Cardiac septum (tissue), 1 donor: ENCODE data around the gene C2CD2L. TPM values are rescaled to one million over a fixed set of nuclear protein-coding genes. Genes with fewer than 3 reads are reported as not detected.
"Not testable (repeated sequence)": the region's sequence is repeated elsewhere in the genome, so short reads cannot be mapped to it uniquely, and the experiment has no call there.

Experiments used
- DNase-seq: peaks from one replicate; pipeline ENCODE4 v3.0.0-alpha.2; 2020; ENCODE audit warnings: low spot score
- intact Hi-C: fragments of 100-400 bp; cut with DNase I; formaldehyde crosslinking; loops from one replicate; pipeline ENCODE4 v1.14.0; 2022
- total RNA-seq: library from RNA; stranded (reverse); fragmentation: NEBNext Ultra II Directional; extraction: Animal tissue kit (Norgen Biotek cat#: 25700); gene quantifications from one replicate; pipeline ENCODE4 v1.2.1, GENCODE V29; 2021
- donor health status: DM: no; HTN: no; CAD: no.

Gene C2CD2L
- total RNA-seq, 1 donor from 2014 or later = 11.8 TPM

DNA sequence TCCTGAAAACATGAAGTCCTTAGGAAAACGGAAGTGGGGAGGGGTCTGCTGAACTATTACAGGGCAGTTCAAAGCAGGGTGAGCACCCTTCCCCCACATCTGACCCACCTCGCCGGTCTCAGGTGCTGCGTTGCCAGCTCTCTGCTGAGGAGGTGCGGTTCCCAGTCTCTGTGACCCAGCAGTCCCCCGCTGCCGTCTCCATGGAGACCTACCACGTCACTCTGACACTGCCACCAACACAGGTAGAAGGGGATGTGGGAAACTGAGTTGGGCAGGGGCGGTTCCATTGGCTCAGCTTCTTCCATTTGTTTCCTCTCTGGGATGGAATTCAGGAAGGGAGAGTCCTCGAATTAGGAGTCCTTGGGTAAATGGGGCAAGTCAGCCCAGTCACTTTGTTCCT, 3.3 kb downstream of the C2CD2L start:
- no peak for DNase-seq
- intact Hi-C loops = no loop called here

DNA sequence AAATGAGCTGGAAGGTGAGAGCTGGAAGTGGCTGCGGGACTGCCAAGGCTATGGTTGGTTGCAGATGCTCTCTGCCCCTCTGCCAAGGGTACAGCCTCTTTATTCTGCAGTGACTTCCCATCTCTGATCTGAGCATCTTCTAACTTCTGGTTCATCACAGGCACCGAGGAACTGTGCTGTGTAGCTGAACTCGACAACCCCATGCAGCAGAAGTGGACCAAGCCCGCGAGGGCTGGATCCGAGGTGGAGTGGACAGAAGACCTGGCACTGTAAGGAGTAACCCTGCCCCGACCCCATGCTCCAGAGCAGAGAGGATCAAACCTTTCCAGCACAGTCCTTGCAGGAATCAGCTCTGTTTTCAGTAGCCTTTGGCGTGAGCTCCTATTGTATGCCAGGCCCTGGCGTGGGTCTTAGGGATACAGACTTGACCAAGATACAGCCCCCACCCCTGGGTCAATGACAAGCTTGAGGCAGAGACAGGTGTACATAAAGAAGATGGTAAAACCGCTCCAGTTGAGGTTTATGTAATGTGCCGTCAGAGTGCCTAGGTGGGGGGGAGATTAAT, 4.3 kb downstream of the C2CD2L start:
- DNase-seq = no peak
- intact Hi-C loops = no loop called here

DNA sequence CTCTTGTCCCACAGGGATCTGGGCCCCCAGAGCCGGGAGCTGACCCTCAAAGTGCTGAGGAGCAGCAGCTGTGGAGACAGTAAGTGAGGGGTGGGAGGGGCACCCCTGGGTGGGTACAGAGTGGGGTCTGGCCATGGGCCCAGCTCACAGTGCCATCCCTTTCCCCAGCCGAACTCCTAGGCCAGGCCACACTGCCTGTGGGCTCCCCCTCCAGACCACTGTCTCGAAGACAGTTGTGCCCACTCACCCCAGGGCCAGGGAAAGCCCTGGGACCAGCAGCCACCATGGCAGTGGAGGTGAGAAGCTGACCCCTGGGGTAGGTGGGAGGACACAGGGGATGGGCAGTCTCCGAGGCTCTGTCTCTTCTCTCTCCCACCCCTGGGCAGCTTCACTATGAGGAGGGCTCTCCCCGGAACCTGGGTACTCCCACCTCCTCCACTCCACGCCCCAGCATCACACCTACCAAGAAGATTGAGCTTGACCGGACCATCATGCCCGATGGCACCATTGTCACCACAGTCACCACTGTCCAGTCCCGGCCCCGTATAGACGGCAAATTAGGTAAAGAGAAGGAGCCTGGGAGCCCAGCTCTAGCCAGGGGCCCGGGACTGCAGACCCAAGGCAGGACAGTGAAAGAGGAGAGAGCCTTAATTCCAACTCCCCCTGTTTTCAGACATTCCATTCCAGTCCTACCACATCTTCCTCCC, 5.3 kb downstream of the C2CD2L start:
- DNase-seq = no peak
- intact Hi-C loops = no loop called here

DNA sequence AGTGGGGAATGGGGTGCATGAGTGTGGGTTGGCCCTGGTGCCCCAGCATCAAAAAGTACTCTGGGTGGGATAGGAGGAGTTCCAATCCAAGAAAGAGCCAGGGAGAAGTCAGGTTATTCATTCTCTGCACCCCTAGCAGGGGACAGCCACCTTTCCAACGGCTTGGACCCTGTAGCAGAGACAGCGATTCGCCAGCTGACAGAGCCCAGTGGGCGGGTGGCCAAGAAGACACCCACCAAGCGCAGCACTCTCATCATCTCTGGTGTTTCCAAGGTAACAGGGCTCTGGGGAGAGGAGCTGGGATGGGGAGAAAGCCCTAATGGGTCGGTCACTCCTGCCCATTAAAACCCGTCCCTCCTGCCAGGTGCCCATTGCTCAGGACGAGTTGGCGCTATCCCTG, 6.6 kb downstream of the C2CD2L start:
- DNase-seq = no peak
- intact Hi-C loops = no loop called here

DNA sequence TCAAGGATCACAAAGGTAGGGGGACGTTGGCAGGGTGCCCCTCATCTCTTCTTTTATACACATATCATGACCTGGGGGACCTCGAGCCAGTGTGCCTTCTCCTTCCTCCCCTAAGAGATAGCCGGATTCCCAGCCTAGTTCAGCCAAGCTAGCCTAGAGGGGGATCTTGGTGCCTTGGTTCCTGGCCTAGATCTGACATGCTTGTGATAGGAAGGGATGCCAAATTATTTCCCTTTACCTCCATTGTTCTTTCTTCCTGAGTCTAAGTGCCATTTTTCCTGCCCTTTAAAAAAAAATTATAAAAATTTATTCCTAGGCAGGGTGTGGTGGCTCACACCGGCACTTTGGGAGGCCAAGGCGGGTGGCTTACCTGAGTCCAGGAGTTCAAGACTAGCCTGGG, 7.2 kb downstream of the C2CD2L start:
- intact Hi-C loops = no loop called here
- DNase-seq = no peak

DNA sequence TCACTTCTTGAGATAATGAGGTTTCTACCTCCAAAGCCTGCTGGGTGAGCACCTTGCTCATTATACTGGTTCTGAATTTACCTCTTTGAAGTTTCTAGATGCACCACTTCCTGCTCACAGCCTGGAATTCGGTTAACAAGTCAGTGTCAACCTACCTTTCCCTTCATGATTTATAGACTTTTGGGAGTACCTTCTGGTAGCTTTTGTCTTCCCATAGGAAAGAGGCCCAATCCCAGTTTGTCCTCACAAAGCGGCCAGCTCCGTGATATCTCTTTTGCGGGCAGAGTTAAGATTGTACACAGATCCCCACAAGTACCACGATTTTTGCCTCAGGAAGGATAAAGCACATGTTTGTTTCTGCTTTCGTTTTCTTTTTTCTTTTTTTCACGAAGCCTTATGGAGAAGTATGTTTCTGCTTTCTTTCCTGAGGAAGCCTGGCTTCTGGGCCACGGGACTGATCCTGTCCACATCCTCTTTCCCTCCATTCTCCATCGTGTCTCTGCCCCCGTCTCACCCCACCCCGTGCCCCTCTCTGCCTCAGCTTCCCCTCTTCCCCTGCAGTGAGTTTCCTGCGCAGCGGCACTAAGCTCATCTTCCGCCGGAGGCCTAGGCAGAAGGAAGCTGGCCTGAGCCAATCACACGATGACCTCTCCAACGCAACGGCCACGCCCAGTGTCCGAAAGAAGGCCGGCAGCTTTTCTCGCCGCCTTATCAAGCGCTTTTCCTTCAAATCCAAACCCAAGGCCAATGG, 8.5 kb downstream of the C2CD2L start:
- intact Hi-C loops = no loop called here
- no peak for DNase-seq

DNA sequence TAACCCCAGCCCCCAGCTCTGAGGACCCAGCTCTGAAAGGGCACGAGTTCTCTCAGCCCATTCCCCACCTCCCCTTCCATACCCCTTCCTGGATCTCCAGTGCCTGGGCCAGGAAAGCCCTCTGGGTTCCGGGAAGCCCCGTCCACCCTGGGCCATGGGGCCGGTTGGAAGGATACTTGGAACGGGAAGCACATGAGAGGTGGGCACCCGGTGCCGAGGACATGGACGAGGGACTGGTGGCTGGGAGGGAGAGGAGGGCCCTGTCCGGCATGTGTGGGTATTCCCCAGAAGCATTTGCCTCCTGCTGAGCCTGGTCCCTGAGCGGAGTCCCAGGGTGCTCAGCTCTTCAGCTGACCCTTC, 9.1 kb downstream of the C2CD2L start:
- no peak for DNase-seq
- intact Hi-C loops = no loop called here

DNA sequence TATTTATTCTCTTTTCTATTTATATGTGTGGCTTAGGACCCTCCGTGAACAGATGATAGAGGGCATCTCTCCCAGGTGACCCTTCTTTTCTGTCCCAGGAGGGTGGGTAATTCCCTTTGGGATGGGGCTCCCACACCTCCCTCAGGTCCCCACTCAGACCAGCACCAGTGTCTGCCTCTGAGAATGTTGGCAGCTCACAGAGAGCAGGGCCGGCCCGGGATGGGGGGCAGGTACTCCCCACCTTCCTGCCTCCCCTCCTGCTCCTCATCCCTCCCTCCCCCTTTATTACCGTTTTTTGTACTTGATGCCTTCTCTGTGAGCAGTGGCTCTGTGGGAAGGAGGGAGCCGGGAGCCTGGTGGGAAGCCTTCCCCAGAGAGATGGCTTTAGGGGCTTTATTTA, 9.5 kb downstream of the C2CD2L start:
- DNase-seq = no peak
- intact Hi-C loops = no loop called here

DNA sequence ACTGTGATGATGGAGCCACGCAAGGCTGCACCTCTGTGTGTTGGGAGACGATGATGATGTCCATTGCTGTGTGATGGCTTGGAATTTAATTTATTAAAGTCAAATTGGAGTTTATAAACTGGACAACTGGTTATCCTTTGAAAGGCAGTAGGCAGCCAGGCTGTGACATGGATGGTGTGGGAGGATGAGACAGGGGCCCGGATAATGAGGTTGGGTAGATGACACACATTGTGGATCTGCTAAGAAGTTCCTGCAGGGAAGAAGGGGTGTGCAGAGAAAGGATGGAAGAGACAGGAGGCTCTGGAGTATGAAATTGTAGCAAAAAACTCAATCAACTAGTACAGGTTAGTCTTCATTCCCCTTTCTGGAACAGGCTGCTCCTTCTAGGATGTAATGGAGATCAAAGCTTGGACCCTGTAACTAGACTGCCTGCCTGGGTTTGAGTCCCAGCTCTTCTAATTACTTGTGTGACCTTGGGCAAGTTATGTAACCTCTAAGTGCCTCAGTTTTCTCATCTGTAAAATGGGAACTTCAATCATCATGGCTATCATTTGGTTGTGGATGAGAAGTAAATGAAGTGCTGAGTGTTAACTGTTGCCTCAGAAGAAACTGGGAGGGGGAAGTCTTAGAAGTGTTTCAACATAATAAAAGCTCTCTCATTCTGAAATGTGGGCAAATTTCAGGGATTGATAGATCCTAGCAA, 10.0 kb downstream of the C2CD2L start:
- intact Hi-C loops = no loop called here
- DNase-seq = no peak

DNA sequence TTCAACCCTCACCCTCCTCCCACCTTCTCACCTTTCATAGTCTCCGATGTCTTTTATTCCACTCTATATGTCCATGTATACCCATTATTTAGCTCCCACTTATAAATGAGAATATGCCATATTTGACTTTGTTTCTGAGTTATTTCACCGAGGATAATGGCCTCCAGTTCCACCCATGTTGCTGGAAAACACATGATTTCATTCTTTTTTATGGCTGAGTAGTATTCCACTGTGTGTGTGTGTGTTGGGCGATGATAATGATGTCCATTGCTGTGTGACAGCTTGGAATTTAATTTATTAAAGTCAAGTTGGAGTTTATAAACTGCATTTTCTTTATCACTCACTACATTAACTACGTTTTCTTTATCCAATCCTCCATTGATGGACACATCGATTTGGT, 11.1 kb downstream of the C2CD2L start:
- DNase-seq = no peak
- intact Hi-C loops = no loop called here

DNA sequence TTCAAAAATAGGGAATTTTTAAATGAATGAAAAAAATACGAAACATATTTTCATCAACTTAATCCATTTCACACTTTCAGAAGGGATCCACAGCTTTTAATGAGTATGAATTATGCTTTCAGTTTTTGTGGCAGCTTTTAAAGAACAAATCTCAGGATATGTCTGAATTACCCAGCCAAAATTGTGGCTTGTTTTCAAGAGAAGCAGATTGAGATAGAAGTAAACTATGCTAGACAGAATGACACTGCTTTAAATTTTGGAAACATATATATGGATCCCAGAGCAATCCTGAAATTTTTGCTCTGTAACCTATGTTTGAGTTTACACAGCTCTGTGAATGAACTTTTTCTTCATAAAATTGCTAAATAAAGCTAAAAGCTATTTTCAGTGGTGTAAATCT, 11.8 kb downstream of the C2CD2L start:
- no peak for DNase-seq
- intact Hi-C loops = no loop called here

DNA sequence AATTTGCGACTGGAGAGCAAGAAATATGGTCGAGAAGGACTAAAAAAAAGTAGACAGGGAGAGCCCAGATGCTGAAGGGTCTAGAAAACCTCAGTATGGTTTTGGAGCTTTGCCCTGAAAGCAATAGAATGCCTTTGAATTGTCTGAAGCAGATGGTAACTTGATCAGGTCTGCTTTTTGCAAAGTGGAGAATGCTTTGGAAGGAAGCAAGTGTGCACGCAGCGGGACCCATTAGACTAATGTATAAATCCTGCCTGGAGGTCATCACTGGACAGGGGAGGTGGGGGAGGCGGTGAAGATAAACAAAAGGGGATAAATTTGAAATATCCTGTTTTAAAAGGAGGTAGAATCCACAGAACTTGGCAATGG, 13.5 kb downstream of the C2CD2L start:
- intact Hi-C loops = loop anchor here (2.0 kb wide), 1 partner anchor 18 kb away; no protein-coding TSS in a partner anchor
- no peak for DNase-seq

DNA sequence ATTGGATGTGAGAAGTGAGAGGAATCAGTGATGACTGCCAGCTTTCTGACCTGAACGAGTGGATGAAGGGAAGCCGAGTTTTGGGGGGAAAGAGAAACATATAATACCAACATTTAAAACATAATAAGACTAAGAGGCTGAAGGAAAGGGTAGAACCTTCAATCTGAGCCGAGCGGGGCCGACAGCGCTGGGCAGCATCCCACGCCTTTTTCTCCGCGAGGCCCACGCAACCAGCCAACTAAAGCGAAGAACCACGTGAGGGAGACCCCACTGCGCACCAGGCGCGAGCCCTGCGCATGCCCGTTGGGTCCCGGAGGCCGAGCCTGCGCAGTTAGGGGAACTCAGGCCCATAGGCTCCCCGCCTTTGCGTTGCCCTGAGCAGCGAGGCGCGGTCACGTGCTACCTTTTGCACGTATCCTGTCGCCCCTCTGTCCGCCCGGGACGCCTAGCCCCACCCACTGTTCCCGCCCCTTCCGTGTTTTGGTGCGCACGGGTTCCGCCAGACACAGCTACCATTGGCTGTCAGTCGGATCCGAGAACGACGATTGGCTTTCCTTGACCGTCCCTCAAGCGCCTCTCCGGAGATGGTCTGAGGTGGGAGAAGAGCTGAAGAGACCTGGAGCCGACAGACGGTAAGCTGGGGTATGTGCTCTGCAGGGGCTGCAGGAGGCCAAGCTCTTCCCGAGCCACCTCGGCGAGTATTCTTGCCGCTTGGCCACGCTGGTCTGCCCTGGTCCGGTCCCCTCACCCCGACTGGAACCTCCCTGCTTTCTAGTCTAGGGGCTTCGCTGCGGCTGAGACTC, 14.1 kb downstream of the C2CD2L start, which contains the start of gene HINFP:
HINFP (plus strand) TSS at position 573 of the 803 bp plus-strand sequence. CDS start 5,365 bp downstream, outside the sequence.
- intact Hi-C loops = loop anchor here (2.0 kb wide), 1 partner anchor 18 kb away; no protein-coding TSS in a partner anchor
- DNase-seq = peak; percentile 100

DNA sequence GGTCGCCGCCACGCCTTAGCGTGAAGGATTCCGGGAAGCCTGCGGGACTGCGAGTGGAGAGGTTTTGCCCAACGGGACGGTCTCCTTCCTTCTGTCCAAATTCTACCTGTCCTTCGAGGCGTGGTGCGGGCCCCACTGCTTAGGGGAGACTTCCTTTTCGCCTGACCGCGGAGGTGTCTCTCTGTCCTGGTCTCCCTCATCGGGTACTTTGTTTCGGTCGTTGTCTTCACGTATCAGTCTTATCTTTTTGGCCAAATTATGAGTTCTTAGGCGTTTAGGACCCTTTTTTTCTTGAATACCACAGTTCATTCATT, 14.6 kb downstream of the C2CD2L start:
- no peak for DNase-seq
- intact Hi-C loops = loop anchor here (2.0 kb wide), 1 partner anchor 19 kb away; no protein-coding TSS in a partner anchor

DNA sequence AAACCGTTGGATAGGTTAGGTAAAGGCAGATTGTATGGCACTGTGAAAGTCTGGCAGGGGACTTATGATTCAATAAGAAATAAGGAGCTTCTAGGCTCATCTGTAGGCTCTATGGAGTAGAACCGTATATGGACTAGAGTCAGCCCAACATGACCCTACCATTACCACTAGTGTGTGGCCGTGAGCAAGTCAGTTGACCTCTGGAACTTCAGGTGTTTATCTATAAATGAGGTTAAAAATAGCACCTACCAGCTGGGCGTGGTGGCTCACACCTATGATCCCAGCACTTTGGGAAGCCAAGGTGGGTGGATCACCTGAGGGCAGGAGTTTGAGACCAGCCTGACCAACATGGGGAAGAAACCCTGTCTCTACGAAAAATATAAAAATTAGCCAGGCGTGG, 18.7 kb downstream of the C2CD2L start:
- intact Hi-C loops = no loop called here
- DNase-seq = no peak

DNA sequence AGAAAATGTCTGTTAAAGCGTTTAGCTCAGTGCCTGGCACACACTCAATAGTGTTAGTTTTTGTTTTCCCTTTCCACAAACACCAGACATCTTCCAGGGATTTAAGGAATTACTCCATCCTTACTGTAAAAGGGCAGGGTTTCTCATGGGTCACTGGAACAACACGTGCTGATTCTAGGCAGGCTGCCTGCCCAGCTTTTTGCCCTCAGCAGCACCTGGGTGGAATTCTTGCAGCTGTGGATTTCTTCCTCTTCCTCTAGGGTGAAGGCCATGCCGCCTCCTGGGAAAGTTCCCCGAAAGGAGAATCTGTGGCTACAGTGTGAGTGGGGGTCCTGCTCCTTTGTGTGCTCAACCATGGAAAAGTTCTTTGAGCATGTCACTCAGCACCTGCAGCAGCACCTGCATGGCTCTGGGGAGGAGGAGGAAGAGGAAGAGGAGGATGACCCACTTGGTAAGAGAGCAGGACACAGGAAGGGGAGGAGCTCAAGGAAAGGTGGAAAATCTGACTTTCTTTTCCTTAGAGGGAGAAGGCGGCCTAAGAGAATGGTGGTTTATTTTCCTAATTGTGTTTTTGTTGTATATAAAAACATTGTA, 19.6 kb downstream of the C2CD2L start:
- intact Hi-C loops = no loop called here
- DNase-seq = no peak

DNA sequence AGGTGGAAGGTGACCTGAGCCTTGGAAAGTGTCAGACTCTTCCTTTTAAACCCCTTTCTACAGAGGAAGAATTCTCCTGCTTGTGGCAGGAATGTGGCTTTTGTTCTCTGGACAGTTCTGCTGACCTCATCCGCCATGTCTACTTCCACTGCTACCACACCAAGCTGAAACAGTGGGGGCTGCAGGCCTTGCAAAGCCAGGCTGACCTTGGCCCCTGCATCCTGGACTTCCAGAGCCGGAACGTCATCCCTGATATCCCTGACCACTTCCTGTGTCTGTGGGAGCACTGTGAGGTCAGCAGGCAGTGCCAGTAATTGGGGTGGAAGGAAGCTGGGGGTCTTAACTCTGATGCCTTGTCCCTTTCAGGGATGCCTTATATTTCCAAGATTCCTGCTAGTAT, 23.5 kb downstream of the C2CD2L start:
- intact Hi-C loops = no loop called here
- DNase-seq = no peak

DNA sequence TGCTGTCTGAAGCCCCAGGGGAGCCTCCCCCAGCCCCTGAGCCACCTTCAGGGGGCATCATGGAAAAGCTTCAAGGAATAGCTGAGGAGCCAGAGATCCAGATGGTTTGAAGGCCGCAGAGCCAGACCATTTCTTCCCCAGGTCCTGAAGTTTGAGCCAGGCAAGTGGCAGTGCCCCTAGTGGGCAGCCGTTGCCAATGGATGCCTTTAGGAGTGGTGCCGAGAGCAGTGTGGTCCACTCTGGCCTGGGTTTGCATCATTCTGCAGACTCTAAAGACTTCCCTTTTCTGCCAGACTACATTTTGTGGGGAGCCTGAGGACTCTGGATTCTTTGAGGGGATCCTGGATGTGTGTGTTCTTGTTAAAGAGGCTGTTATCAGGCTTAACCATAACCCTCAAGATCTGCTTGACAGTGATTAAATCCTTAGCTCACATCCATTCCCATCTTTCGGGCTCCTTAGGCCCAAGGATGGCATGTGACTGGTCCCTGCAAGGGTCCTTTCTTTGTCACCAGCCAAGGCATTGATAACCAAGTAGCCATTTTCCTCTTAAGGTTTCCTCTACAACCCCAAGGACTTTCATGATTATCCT, 27.3 kb downstream of the C2CD2L start:
- DNase-seq = no peak
- intact Hi-C loops = no loop called here

DNA sequence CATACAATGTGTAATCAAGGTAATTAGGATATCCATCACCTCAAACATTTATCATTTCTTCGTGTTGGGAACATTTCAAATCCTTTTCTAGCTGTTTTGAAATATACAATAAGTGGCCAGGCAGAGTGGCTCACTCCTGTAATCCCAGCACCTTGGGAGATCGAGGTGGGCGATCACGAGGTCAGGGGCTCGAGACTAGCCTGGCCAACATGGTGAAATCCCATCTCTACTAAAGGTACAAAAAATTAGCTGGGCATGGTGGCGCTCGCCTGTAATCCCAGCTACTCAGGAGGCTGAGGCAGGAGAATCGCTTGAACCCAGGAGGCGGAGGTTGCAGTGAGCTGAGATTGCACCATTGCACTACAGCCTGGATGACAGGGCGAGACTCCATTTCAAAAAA, 32.1 kb downstream of the C2CD2L start:
- DNase-seq, intact Hi-C loops: not testable (repeated sequence)
